Measurements from ENCODE around the gene RABGGTA.

DNA sequence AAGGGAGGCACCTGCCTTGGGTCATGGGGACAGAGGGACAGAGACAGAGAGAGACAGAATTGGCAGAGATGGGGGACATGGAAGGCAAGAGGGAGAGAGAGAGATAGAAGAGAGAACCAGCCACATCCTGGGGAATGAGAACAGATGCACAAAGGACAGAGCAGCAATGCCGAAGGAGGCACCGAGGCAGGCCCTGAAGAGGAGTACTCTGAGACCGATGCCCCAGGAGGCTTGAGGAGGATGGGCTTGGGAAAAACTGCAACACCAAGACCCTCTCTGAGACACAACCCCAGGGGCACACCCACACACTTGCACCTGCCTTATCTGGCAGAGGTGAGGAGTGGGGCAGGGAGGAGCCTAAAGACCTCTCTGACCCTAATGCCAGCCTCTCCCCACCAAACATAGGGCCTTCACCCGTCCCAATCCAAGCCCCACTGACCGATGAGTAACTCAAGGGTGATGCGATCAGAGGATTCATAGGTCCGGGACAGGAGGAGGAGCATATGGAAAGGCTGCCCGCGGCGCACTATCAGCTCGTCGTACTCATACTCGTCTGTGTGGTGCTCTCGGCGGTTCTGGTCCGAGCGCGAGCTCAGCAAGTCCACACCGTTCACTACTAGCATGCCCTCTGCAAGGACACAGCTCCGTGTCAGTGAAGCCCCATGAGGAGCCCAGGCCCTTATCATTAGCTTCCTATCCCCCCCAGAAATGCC, 10.0 kb downstream of the RABGGTA start:
- TF ChIP-seq POLR2A (IDR thresholded peaks at IDR 0.05; ENCODE audit: low read depth, low read length) = no peak
- no peak for TF ChIP-seq POLR2AphosphoS5 (IDR thresholded peaks at IDR 0.05; ENCODE audit: low read depth, low read length)
- no peak for TF ChIP-seq PAX5 (IDR thresholded peaks at IDR 0.05; ENCODE audit: insufficient read depth, low read length, severe bottlenecking)
- TF ChIP-seq TAF1 (IDR thresholded peaks at IDR 0.05; ENCODE audit: low read depth, low read length) = no peak
- no peak for TF ChIP-seq SPI1 (IDR thresholded peaks at IDR 0.05; ENCODE audit: low read depth, low read length)
